Esophagus muscularis mucosa (tissue), 4 donors: ENCODE measurements around the gene KLHL6. TPM values are rescaled to one million over a fixed set of nuclear protein-coding genes. Genes with fewer than 3 reads are reported as not detected.
"Not testable (repeated sequence)": the region's sequence is repeated elsewhere in the genome, so short reads cannot be mapped to it uniquely, and the experiment has no call there.

Experiments used
- DNase-seq: peaks from one replicate; pipeline ENCODE4 v3.0.0-alpha.2; 2017; ENCODE audit errors: extremely low spot score
- H3K27ac ChIP-seq, 4 donors: fragments of 200-600 bp; sonication (generic); replicated peaks in 1 of 4; 1 replicate in 3 of 4; 2 replicates in 1 of 4; pipeline ENCODE4 v1.5.1; 2016 to 2019; ENCODE audit warnings: mild to moderate bottlenecking in 1 of 4
- H3K27me3 ChIP-seq, 4 donors: fragments of 200-600 bp; sonication (generic); one replicate each; pipeline versions ENCODE4 v1.5.1 to v1.6.0; 2016 to 2019
- H3K36me3 ChIP-seq, 4 donors: fragments of 200-600 bp; sonication (generic); one replicate each; pipeline ENCODE4 v1.5.1; 2016 to 2019
- H3K4me1 ChIP-seq, 4 donors: fragments of 200-600 bp; sonication (generic); one replicate each; pipeline ENCODE4 v1.5.1; 2016 to 2019
- H3K4me3 ChIP-seq, 4 donors: fragments of 200-600 bp; sonication (generic); 1 replicate in 2 of 4; 2 replicates in 2 of 4; pipeline ENCODE4 v1.5.1; 2016 to 2019; ENCODE audit warnings: mild to moderate bottlenecking in 4 of 4, moderate library complexity in 1 of 4
- H3K9me3 ChIP-seq, 4 donors: fragments of 200-600 bp; sonication (generic); 1 replicate in 3 of 4; 2 replicates in 1 of 4; pipeline ENCODE4 v1.5.1; 2016 to 2019
- CTCF ChIP-seq, 3 experiments: fragments of 200-600 bp in 2 of 3; fragments of 450-650 bp in 1 of 3; sonication (generic) in 2 of 3; IDR thresholded peaks; one replicate each; pipeline ENCODE4 v1.5.1; 2017 to 2019; ENCODE audit warnings: antibody characterized with exemption in 3 of 3, mild to moderate bottlenecking in 2 of 3, moderate library complexity in 1 of 3
- EP300 ChIP-seq: sonication (generic); formaldehyde crosslinking; IDR thresholded peaks from one replicate; pipeline ENCODE4 v1.6.1; 2017; ENCODE audit warnings: antibody characterized with exemption
- POLR2A ChIP-seq: fragments of 450-650 bp; IDR thresholded peaks from one replicate; pipeline ENCODE4 v1.6.1; 2017; ENCODE audit warnings: antibody characterized with exemption, moderate library complexity, mild to moderate bottlenecking, low read depth
- POLR2AphosphoS5 ChIP-seq, 2 donors: sonication (generic); formaldehyde crosslinking; IDR thresholded peaks; one replicate each; pipeline ENCODE4 v1.6.1; 2017; ENCODE audit warnings: antibody characterized with exemption in 2 of 2
- WGBS: methylation state at CpG from one replicate; pipeline ENCODE4 v1.1.5; 2018; 5-methylcytosine and 5-hydroxymethylcytosine counted together
- intact Hi-C: fragments of 100-400 bp; cut with DNase I; formaldehyde crosslinking; loops from one replicate; pipeline ENCODE4 v1.15.1; 2023
- total RNA-seq, 4 donors: library from RNA; depleted of rRNA; stranded (reverse); fragments of >200 nt; gene quantifications; one replicate each; pipeline versions ENCODE4 v1.1.0 to v1.2.1, GENCODE V29; 2016

KLHL6 gene
- total RNA-seq, 4 donors from 2014 or later: 0.71 to 4.1 (median 1.3) TPM

GRCh38 chr3:183484431-183485075, 71.0 kb downstream of the KLHL6 start:
- Histone ChIP-seq H3K27ac (no peak overlapping the region), H3K4me1 (peaks cover 4 to 5% (median 5%) of the 10 kb centered on the region in 4 donors), H3K27me3 (no peaks in the 10 kb centered on the region), H3K9me3 (no peaks in the 10 kb centered on the region), H3K36me3 (no peaks in the 10 kb centered on the region), H3K4me3 (no peak overlapping the region)
- WGBS: 88% methylated on average over 4 of the region's 4 CpGs
- intact Hi-C loops: no loop called here
- TF ChIP-seq CTCF (IDR thresholded peaks at IDR 0.05): no peak
- no peak for TF ChIP-seq POLR2AphosphoS5 (IDR thresholded peaks at IDR 0.05)
- no peak for TF ChIP-seq EP300
- no peak for TF ChIP-seq POLR2A
- peak; percentile 45 for DNase-seq

GRCh38 chr3:183481582-183481981, 73.9 kb downstream of the KLHL6 start:
- WGBS: 70% methylated on average over 8 of the region's 8 CpGs
- DNase-seq: peak; percentile 14
- TF ChIP-seq CTCF (IDR thresholded peaks at IDR 0.05): no peak
- no peak for TF ChIP-seq EP300
- TF ChIP-seq POLR2A: no peak
- no peak for TF ChIP-seq POLR2AphosphoS5 (IDR thresholded peaks at IDR 0.05)
- intact Hi-C loops: no loop called here
- Histone ChIP-seq H3K27me3 (peaks cover 0 to 6% (median 0%) of the 10 kb centered on the region in 4 donors), H3K27ac (no peak overlapping the region), H3K4me3 (no peak overlapping the region), H3K9me3 (no peaks in the 10 kb centered on the region), H3K36me3 (no peaks in the 10 kb centered on the region), H3K4me1 (peaks cover 7 to 11% (median 8%) of the 10 kb centered on the region in 4 donors)

GRCh38 chr3:183478501-183478900, 77.0 kb downstream of the KLHL6 start:
- no CpG with 5 or more reads among the region's 10 CpGs for WGBS
- intact Hi-C loops: no loop called here

GRCh38 chr3:183477801-183478456, 77.6 kb downstream of the KLHL6 start:
- no peaks in the 10 kb centered on the region for H3K36me3 ChIP-seq
- peaks cover 0 to 6% (median 0%) of the 10 kb centered on the region in 4 donors for H3K27me3 ChIP-seq
- DNase-seq: no peak
- TF ChIP-seq EP300 (no peak), POLR2A (no peak), CTCF (IDR thresholded peaks at IDR 0.05) (no peak), POLR2AphosphoS5 (IDR thresholded peaks at IDR 0.05) (no peak)
- intact Hi-C loops: no loop called here
- H3K27ac ChIP-seq: no peak overlapping the region
- H3K4me1 ChIP-seq: peaks cover 7 to 11% (median 8%) of the 10 kb centered on the region in 4 donors
- 81% methylated on average over 7 of the region's 8 CpGs for WGBS
- no peak overlapping the region for H3K4me3 ChIP-seq
- no peaks in the 10 kb centered on the region for H3K9me3 ChIP-seq

More at GRCh38 chr3:183478501-183478900, 77.0 kb downstream of the KLHL6 start:
- Histone ChIP-seq H3K4me3 (no peak overlapping the region), H3K27ac (no peak overlapping the region), H3K27me3 (peaks cover 0 to 6% (median 0%) of the 10 kb centered on the region in 4 donors), H3K36me3 (no peaks in the 10 kb centered on the region), H3K9me3 (no peaks in the 10 kb centered on the region), H3K4me1 (peaks cover 7 to 11% (median 8%) of the 10 kb centered on the region in 4 donors)
- no peak for TF ChIP-seq EP300
- no peak for TF ChIP-seq POLR2AphosphoS5 (IDR thresholded peaks at IDR 0.05)
- TF ChIP-seq POLR2A: no peak
- no peak for TF ChIP-seq CTCF (IDR thresholded peaks at IDR 0.05)
- DNase-seq: no peak

GRCh38 chr3:183475764-183476162, 79.7 kb downstream of the KLHL6 start:
- H3K36me3 ChIP-seq, H3K27ac ChIP-seq, intact Hi-C loops, H3K27me3 ChIP-seq, H3K9me3 ChIP-seq, DNase-seq, H3K4me3 ChIP-seq: not testable (repeated sequence)
- WGBS: 98% methylated on average over 1 of the region's 1 CpG
- peaks cover 7 to 11% (median 8%) of the 10 kb centered on the region in 4 donors for H3K4me1 ChIP-seq
